K562 (cell line): ENCODE results near the gene SOX12. TPM values are rescaled to one million over a fixed set of nuclear protein-coding genes. Genes with fewer than 3 reads are reported as not detected.

ENCODE experiments used
- ATF7 ChIP-seq: fragments of 450-650 bp; IDR thresholded peaks from 2 replicates; pipeline ENCODE4 v1.7.1; 2014; ENCODE audit warnings: mild to moderate bottlenecking, moderate library complexity
- BRF1 ChIP-seq: IDR thresholded peaks from 3 replicates; pipeline ENCODE4 v1.6.1; 2011; ENCODE audit warnings: borderline replicate concordance, mild to moderate bottlenecking; ENCODE audit not compliant: insufficient read length; ENCODE audit errors: extremely low read depth
- CEBPB ChIP-seq: fragments of 450-650 bp; IDR thresholded peaks from 2 replicates; pipeline ENCODE4 v1.6.1; 2016; ENCODE audit warnings: missing genetic modification characterization, missing compliant biosample characterization
- CHCHD3 ChIP-seq: fragments of 250-450 bp; sonication (Bioruptor Pico); IDR thresholded peaks from 2 replicates; pipeline ENCODE4 v2.1.2; 2022; ENCODE audit warnings: mild to moderate bottlenecking
- CHD2 ChIP-seq: IDR thresholded peaks from 2 replicates; pipeline ENCODE4 v1.6.1; 2011; ENCODE audit warnings: low read depth, low read length
- E2F1 ChIP-seq: sonication (generic); formaldehyde crosslinking; IDR thresholded peaks from 2 replicates; pipeline ENCODE4 v1.8.1; 2023; ENCODE audit warnings: mild to moderate bottlenecking, missing genetic modification reagents, moderate library complexity
- HIVEP1 ChIP-seq: fragments of 250-450 bp; sonication (Bioruptor Pico); IDR thresholded peaks from 2 replicates; pipeline ENCODE4 v1.4.0; 2020; ENCODE audit warnings: mild to moderate bottlenecking
- HOXB6 ChIP-seq: fragments of 250-450 bp; sonication (Bioruptor Pico); IDR thresholded peaks from 2 replicates; pipeline ENCODE4 v1.5.1; 2022; ENCODE audit warnings: mild to moderate bottlenecking, borderline replicate concordance
- MED1 ChIP-seq: sonication (generic); formaldehyde crosslinking; IDR thresholded peaks from 2 replicates; pipeline ENCODE4 v1.8.1; 2023; ENCODE audit warnings: missing genetic modification reagents, borderline replicate concordance
- MXI1 ChIP-seq: IDR thresholded peaks from 2 replicates; pipeline ENCODE4 v1.6.1; 2011; ENCODE audit warnings: low read depth, mild to moderate bottlenecking, improper control_type of control experiment, low read length
- RAD51 ChIP-seq: fragments of 450-650 bp; IDR thresholded peaks from 2 replicates; pipeline ENCODE4 v1.7.1; 2016; ENCODE audit warnings: low read depth, mild to moderate bottlenecking, borderline replicate concordance
- SMARCA4 ChIP-seq: fragments of 450-650 bp; IDR thresholded peaks from 2 replicates; pipeline ENCODE4 v1.6.1; 2016
- SMC3 ChIP-seq: conservative IDR thresholded peaks from 2 replicates; pipeline ENCODE4 v1.6.1; 2011; ENCODE audit warnings: low read depth, low read length, improper control_type of control experiment; ENCODE audit not compliant: insufficient read depth
- STAT5B ChIP-seq: fragments of 250-450 bp; sonication (Bioruptor Pico); IDR thresholded peaks from 2 replicates; pipeline ENCODE4 v1.8.0; 2021; ENCODE audit warnings: mild to moderate bottlenecking, inconsistent platforms
- TAF7 ChIP-seq: fragments of 450-650 bp; IDR thresholded peaks from 2 replicates; pipeline ENCODE4 v1.6.1; 2016; ENCODE audit warnings: missing genetic modification characterization, missing compliant biosample characterization
- ZNF165 ChIP-seq: fragments of 250-450 bp; sonication (Bioruptor Pico); IDR thresholded peaks from 2 replicates; pipeline ENCODE4 v1.4.0; 2020; ENCODE audit warnings: borderline replicate concordance
- ZNF830 ChIP-seq: fragments of 250-450 bp; sonication (Bioruptor Pico); IDR thresholded peaks from 2 replicates; pipeline ENCODE4 v1.5.0; 2021; ENCODE audit warnings: mild to moderate bottlenecking
- polyA plus RNA-seq, 8 experiments: library from polyadenylated mRNA; depleted of rRNA in 4 of 8; stranded (reverse) in 5 of 8; unstranded in 3 of 8; fragments of >200 nt; fragmentation: Nextera tagmentation in 2 of 8; fragmentation: Illumina TruSeq in 1 of 8; extraction: Ambion mirVana in 2 of 8; extraction: Trizol in 1 of 8; gene quantifications; 2 replicates each; pipeline versions ENCODE4 v1.2.1 to v1.2.3, GENCODE V29; 2011 to 2014; ENCODE audit warnings: inconsistent platforms in 1 of 8, missing spikeins in 1 of 8
- total RNA-seq, 7 experiments: library from RNA; depleted of rRNA in 6 of 7; stranded (reverse); fragments of >200 nt in 6 of 7; fragmentation: Illumina TruSeq in 2 of 7; extraction: Trizol in 2 of 7; gene quantifications; 2 replicates each; pipeline versions ENCODE4 v1.2.1 to v1.2.3, GENCODE V29; 2011 to 2021; ENCODE audit warnings: low replicate concordance in 1 of 7
- TF ChIP-seq, protein P1 (sequence below): fragments of 250-450 bp; sonication (Bioruptor Pico); IDR thresholded peaks from 2 replicates; pipeline ENCODE4 v1.5.0; 2020; ENCODE audit warnings: mild to moderate bottlenecking, borderline replicate concordance
- TF ChIP-seq, protein P2 (sequence below): fragments of 450-650 bp; IDR thresholded peaks from 2 replicates; pipeline ENCODE4 v1.6.1; 2016; ENCODE audit warnings: borderline replicate concordance
- TF ChIP-seq, protein P3 (sequence below): fragments of 450-650 bp; IDR thresholded peaks from 2 replicates; pipeline ENCODE4 v1.6.1; 2016

The SOX12 gene
- total and polyA plus RNA-seq, 9 of the 15 experiments (the other 6 are each of a cell fraction or from before 2014, with no cell fraction given), result 0.42 to 26.3 (median 2.6) TPM

DNA sequence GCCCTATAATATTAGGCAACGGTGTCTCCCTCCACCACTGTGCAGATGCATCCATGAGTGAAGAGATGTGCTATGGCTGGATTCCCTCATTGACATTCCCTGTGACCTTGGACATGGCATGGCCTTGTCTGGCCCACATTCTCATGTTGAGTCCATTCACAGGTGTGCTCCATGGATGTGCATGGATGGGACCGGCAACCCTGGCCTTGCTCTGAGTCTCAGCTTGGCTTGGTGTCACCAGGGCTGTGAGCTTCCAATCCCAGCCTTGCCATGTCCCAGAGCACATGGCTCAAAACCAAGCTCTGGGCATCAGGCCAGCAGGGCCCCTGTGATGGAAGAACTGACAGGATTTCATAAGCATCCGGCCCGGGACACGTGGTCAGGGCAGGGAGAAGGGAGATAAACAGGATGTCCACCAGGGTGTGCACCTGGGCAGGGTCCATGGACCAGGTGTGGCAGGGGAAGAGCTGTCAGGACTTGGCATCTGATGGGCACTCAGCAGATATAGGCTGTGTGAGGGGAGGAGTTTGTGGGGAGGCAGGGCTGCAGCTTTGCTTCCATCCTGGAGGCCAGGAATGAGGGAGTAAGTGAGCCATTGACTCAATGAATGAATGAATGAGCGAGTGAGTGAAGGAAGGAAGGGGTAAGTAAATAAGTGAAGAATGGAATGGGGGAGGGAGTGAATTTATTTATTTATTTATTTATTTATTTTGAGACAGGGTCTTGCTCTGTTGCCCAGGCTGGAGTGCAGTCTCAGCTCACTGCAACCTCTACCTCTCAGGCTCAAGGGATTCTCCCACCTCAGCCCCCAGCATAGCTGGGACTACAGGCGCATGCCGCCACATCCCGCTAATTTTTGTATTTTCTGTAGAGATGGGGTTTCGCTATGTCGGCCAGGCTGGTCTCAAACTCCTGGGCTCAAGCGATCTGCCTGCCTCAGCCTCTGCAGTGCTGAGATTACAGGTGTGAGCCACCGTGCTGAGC lies 37.2 kb downstream of the SOX12 start (continued):
- TF ChIP-seq, protein P1, sequence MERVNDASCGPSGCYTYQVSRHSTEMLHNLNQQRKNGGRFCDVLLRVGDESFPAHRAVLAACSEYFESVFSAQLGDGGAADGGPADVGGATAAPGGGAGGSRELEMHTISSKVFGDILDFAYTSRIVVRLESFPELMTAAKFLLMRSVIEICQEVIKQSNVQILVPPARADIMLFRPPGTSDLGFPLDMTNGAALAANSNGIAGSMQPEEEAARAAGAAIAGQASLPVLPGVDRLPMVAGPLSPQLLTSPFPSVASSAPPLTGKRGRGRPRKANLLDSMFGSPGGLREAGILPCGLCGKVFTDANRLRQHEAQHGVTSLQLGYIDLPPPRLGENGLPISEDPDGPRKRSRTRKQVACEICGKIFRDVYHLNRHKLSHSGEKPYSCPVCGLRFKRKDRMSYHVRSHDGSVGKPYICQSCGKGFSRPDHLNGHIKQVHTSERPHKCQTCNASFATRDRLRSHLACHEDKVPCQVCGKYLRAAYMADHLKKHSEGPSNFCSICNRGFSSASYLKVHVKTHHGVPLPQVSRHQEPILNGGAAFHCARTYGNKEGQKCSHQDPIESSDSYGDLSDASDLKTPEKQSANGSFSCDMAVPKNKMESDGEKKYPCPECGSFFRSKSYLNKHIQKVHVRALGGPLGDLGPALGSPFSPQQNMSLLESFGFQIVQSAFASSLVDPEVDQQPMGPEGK, result peak; percentile 80; the same call in 1 of the 2 replicates
- no peak for TF ChIP-seq HOXB6 (CRISPR knock-in tag)
- TF ChIP-seq ZNF830 (CRISPR knock-in tag), result no peak
- TF ChIP-seq ZNF165, result peak; percentile 89
- no peak for TF ChIP-seq STAT5B (CRISPR knock-in tag)
- no peak for TF ChIP-seq MXI1
- peak; percentile 84; the same call in 1 of the 2 replicates for TF ChIP-seq HIVEP1 (CRISPR knock-in tag)
- TF ChIP-seq, protein P2, sequence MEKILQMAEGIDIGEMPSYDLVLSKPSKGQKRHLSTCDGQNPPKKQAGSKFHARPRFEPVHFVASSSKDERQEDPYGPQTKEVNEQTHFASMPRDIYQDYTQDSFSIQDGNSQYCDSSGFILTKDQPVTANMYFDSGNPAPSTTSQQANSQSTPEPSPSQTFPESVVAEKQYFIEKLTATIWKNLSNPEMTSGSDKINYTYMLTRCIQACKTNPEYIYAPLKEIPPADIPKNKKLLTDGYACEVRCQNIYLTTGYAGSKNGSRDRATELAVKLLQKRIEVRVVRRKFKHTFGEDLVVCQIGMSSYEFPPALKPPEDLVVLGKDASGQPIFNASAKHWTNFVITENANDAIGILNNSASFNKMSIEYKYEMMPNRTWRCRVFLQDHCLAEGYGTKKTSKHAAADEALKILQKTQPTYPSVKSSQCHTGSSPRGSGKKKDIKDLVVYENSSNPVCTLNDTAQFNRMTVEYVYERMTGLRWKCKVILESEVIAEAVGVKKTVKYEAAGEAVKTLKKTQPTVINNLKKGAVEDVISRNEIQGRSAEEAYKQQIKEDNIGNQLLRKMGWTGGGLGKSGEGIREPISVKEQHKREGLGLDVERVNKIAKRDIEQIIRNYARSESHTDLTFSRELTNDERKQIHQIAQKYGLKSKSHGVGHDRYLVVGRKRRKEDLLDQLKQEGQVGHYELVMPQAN, result no peak
- TF ChIP-seq TAF7 (tag), result no peak
- TF ChIP-seq SMARCA4, result peak; percentile 57
- TF ChIP-seq CHD2, result no peak
- TF ChIP-seq E2F1, result no peak
- TF ChIP-seq CEBPB (tag), result peak; percentile 79
- TF ChIP-seq MED1 (CRISPR knock-in tag), result no peak
- TF ChIP-seq, protein P3, sequence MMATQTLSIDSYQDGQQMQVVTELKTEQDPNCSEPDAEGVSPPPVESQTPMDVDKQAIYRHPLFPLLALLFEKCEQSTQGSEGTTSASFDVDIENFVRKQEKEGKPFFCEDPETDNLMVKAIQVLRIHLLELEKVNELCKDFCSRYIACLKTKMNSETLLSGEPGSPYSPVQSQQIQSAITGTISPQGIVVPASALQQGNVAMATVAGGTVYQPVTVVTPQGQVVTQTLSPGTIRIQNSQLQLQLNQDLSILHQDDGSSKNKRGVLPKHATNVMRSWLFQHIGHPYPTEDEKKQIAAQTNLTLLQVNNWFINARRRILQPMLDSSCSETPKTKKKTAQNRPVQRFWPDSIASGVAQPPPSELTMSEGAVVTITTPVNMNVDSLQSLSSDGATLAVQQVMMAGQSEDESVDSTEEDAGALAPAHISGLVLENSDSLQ, result peak; percentile 67
- peak; percentile 66; the same call in 1 of the 2 replicates for TF ChIP-seq ATF7
- TF ChIP-seq BRF1, result no peak
- no peak for TF ChIP-seq SMC3
- TF ChIP-seq RAD51, result peak; percentile 76
- TF ChIP-seq CHCHD3 (CRISPR knock-in tag), result no peak
